ENCODE results near the gene ZNF99.
"Not testable (repeated sequence)": the region's sequence is repeated elsewhere in the genome, so short reads cannot be mapped to it uniquely, and the experiment has no call there.

ZNF99 gene

GRCh38 chr19:22783651-22784410, at the start of gene ZNF99:
Gene ZNF99, minus strand, starts transcription at chr19:22784151. Its CDS starts 135 bp downstream, at chr19:22784016.
- DNase-seq (ENCODE audit: low read depth): no peak

DNA sequence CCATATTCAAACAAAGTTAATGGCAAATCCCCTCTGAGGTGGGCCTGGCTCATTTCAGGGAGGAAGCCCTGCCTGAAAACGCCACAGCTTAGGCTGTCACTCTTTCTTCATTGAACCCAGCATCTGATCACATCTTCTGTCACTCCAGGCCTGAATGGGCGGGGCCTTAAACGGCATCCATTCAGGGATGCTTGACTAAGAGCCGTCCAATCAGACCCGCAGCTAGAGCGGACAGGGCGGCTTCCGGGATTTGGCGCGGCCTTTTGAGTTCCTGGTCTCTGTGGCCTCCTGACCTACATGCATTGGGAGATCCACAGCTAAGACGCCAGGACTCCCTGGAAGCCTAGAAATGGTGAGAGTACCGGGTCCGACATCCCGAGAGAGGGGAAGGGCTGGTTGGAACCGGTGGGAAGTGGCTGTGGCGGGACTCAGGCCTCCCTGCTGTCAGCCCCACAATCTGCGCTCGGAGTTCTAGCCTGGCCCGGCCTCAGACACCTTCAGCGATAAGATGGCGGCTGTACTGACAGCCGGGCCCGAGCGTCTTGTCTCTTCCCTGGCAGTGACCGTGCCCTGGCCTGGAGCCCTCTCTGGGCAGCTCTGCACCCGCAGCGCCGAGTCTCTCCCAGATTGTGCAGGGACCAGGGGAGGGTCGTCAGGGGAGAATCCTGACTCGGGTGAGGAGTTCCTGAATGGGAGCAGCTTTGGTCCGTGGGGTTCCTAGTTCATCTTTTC, 48.2 kb upstream of the ZNF99 start, which contains the start of gene ZNF723:
ZNF723 (plus strand) TSS at position 261 of the 732 bp plus-strand sequence; CDS start at position 350, 89 bp downstream.
- DNase-seq (ENCODE audit: low read depth): no peak

DNA sequence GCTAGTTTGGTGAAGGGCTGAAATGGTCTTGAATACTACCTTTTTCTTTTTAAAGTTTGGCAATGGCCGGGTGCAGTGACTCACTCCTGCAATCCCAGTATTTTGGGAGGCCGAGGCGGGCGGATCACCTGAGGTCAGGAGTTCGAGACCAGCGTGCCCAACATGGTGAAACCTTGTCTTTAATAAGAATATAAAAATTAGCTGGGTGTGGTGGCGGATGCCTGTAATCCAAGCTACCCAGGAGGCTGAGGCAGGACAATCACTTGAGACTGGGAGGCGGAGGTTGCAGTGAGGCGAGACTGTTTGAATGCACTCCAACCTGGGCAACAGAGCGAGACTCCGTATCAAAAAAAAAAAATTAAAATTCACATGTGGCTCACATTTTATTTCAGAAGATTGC, 47.3 kb upstream of the ZNF99 start:
- DNase-seq (ENCODE audit: low read depth): no peak

DNA sequence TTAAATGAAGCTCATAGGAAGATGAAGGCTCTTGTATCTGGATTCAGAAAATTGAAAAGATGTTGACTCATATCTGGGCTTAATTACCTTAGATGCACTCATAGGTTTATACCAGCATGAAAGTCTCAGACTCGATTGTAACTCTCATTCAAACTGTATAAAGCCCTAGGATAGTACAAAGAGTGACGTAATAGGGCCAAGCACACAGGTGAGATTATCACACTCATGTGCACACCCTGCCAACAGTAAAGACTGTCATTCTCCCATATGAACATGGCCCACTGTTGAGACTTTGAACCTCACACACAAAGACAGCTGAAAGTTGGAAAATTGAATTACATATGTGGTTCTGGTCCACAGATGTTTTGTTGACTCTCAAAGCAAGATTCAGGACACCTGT, 30.2 kb upstream of the ZNF99 start:
- no peak for DNase-seq (ENCODE audit: low read depth)

GRCh38 chr19:22807061-22807835, 23.3 kb upstream of the ZNF99 start:
- no peak for DNase-seq (ENCODE audit: low read depth)

GRCh38 chr19:22806418-22806817, 22.5 kb upstream of the ZNF99 start:
- no peak for DNase-seq (ENCODE audit: low read depth)

DNA sequence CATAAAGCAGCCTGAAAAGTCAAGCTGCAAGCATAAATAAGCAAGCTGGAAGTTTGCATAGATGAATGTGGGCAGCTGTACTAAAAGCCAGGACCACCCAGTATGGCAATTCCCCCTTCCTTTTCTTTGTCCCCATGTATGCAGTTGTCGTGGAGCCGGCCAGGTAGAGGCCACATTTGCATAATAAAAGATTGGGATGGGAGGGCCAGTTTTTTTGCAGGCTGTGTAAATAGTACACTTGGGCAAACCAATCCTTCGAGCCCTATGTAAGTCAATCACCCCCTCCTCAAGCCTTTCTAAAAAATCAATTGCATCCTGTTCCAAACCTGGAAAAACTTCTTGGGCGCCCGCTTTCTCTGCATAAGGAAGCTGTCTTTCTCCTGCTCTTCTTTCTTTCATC, 13.1 kb upstream of the ZNF99 start:
- DNase-seq (ENCODE audit: low read depth): no peak

GRCh38 chr19:22792863-22793262, 8.9 kb upstream of the ZNF99 start:
- DNase-seq (ENCODE audit: low read depth): not testable (repeated sequence)

DNA sequence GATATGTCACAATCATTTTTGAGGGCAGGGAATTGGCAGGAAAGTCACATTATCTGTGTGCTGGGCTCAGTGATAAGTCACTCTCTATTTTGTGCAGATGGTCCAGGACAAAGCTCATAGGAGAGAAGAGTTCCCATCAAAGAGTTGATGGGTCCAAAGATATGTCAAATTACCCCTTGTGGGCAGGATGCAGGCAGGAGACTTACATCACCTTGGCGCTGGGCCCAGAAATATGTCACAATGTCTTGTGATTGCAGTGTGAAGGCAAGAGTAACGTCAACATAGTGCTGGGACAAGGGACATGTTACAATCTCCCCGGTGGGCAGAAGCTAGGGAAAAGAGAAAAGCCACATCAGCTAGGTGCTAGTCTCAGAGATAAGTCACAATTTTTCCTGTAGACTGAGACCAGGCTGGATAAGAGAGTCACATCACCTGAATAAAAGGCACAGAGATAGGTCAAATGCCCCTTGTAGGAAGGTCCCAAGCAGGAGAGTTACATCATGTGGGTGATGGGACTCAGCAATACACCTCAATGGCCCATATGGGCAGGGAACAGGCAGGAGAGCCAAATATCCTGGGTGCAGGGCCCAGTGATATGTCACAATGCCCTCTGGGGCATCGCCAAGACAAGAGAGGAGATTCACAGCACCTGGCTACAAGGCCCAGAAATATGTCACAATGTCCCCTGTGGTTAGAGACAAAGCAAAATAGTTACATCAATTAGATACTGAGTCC, 47.9 kb downstream of the ZNF99 start:
- DNase-seq (ENCODE audit: low read depth): no peak

DNA sequence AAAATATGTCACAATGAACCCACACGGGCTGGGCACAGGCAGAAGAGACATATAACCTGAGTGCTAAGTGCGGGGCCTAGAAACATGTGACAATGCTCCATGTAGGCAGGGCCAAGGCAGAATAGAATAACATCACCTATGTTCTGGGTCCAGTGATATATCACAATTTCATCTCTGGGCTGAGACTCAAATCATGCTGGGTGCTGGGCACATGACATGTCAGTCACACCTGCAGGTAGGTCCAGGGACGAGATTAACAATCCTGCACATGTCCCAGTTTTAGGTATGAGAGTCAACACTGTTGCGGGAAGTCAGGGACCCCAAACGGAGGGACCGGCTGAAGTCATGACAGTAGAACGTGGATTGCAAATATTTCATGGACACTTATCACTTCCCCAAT, 50.3 kb downstream of the ZNF99 start:
- no peak for DNase-seq (ENCODE audit: low read depth)

DNA sequence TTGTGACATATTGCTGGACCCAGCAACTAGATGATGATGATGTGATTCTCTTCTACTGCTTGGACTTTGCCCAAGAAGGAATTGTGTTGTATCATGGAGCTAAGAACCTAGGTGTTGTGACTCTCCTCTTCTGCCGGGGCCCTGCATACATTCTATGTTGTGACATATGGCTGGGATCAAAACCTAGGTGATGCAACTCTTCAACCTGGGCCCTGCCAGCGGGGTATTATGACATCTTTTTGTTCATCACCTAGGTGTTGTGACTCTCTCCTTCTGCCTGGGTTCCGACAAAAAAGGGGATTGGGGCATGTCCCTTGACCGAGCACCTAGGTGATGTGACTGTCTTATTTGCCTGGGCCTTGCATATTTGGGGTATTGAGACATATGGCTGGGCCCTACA, 55.7 kb downstream of the ZNF99 start:
- DNase-seq (ENCODE audit: low read depth): not testable (repeated sequence)

DNA sequence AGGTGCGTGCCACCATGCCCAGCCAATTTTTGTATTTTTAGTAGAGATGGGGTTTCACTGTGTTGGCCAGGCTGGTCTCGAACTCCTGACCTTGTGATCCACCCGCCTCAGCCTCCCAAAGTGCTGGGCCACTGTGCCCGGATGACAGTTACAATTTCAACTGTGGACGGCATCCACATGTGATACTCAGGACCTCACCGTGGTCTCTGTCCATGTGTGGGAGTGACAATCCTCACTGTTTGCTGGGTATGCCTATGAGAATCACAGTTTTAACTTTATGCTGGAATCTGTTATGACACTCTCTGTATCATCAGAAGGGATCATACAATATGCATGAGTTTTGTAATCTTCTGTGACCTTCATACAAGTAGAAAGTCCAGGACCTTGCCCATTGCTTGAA, 62.4 kb downstream of the ZNF99 start:
- DNase-seq (ENCODE audit: low read depth): not testable (repeated sequence)

- no peak for DNase-seq (ENCODE audit: low read depth)
Measured at GRCh38 chr19:22708983-22709382, 75.0 kb downstream of the ZNF99 start.

- not testable (repeated sequence) for DNase-seq (ENCODE audit: low read depth)
Measured at GRCh38 chr19:22703096-22703495, 80.9 kb downstream of the ZNF99 start.

GRCh38 chr19:22702661-22703060, 81.3 kb downstream of the ZNF99 start:
- DNase-seq (ENCODE audit: low read depth): not testable (repeated sequence)
